ENCODE measurements around the gene CDK5R2. TPM values are rescaled to one million over a fixed set of nuclear protein-coding genes. Genes with fewer than 3 reads are reported as not detected.
"Not testable (repeated sequence)": the region's sequence is repeated elsewhere in the genome, so short reads cannot be mapped to it uniquely, and the experiment has no call there.

CDK5R2 gene
- not detected for total RNA-seq
- long read RNA-seq, donor 1, result 0 reads
- long read RNA-seq, donor 2, result 0 reads

DNA sequence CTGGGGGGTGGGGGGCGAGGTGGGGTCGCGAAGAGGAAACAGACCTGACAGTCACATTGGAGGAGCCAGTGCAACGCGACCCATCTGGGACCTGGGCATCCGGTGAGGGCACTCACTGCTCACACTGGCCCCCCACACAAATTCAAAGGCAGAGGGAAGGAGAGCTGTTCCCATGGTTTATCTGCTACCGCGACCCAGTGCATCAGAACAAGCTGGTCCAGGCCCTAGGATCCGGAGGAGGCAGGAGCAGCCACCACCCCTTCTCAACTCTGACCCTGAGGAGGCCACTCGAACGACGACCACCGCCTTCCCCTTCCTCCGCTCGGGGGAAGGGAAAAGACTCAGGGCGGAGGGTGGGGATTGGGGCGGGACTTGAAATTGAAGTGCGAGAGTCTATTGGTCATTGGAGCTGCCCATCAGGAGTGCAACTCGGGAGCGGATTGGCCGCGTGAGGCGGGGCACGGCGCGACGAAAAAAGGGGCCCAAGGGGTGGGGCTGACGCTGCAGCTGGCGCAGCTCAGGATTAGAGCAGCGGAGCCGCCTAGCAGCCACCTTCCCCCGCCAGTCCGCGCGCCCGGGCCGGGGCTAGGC, at the start of gene CDK5R2:
TSS of gene CDK5R2 (plus strand) at position 526 of the 591 bp plus-strand sequence. CDS start 155 bp downstream, outside the sequence.
- intact Hi-C loops (cut with DNase I), result no loop called here
- DNase-seq (ENCODE audit: low spot score), result peak; percentile 86

GRCh38 chr2:218910741-218911140, 48.7 kb upstream of the CDK5R2 start:
- DNase-seq (ENCODE audit: low spot score), result no peak
- intact Hi-C loops (cut with DNase I), result no loop called here

DNA sequence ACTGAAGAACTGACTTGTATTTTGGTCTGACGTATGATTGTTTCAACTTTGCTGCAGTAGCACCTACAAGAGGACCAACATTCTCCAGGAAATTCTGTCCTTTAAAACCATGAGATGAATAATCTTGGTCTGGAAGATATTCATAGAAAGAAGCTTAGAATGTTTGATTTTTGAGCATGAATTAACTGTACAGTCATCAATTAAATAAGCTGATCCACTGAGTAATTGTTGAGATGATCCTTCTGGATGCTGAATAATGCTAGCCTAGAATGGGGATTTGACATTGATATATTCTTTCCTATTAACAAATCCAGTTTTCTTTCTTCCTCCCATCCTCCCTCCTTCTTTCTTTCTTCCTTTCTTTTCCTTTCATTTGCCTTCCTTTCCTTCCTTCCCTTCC, 39.0 kb upstream of the CDK5R2 start:
- intact Hi-C loops (cut with DNase I), result no loop called here
- no peak for DNase-seq (ENCODE audit: low spot score)

GRCh38 chr2:218924757-218925156, 34.7 kb upstream of the CDK5R2 start:
- intact Hi-C loops (cut with DNase I), result no loop called here
- no peak for DNase-seq (ENCODE audit: low spot score)

DNA sequence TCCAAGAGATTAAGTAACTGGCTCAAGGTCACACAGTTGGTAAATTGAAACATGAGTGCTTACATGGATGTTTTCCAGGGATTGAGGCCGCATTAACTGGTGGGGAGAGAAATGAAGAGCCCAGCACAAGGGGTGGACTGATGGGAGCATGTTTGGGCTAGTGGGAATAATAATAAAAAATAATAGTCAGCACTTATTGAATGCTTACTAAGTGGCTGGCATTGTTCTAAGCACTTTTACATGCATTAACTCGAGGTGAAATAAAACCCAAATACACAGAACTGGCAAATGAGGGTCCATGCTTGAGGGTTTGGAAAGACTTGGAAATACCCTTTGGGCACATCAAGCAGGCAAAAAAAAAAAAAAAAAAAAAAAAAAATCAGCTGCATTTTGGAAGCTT, 34.0 kb upstream of the CDK5R2 start:
- intact Hi-C loops (cut with DNase I), result no loop called here
- no peak for DNase-seq (ENCODE audit: low spot score)

DNA sequence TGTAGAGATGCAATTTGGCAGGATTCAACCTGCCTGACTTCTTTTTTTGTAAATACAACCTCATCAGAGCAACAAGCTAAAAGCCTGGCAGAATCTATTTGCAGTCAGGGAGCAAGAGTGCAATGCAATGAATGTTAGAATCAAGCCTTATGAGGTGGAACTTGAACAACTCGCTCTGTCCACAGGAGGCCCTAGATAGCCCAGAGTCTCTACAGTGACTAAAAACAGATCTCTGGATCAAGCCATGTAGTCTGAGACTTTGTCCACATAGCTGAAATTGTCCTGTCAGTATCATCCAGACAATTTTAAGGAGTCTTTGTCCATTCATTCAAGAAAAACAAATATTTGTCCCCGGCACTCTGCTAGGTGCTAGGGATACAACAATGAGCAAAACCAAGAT, 32.0 kb upstream of the CDK5R2 start:
- intact Hi-C loops (cut with DNase I), result loop anchor here in 1 of 2 donors (2.0 kb wide), 1 partner anchor 55 kb away; no protein-coding TSS in a partner anchor
- no peak for DNase-seq (ENCODE audit: low spot score)

- DNase-seq (ENCODE audit: low spot score), result no peak
- intact Hi-C loops (cut with DNase I), result loop anchor here in 1 of 2 donors (2.0 kb wide), 1 partner anchor 55 kb away; no protein-coding TSS in a partner anchor
Measured at GRCh38 chr2:218927876-218928275, 31.6 kb upstream of the CDK5R2 start.

GRCh38 chr2:218930488-218930887, 29.0 kb upstream of the CDK5R2 start:
- intact Hi-C loops (cut with DNase I); DNase-seq (ENCODE audit: low spot score): not testable (repeated sequence)

DNA sequence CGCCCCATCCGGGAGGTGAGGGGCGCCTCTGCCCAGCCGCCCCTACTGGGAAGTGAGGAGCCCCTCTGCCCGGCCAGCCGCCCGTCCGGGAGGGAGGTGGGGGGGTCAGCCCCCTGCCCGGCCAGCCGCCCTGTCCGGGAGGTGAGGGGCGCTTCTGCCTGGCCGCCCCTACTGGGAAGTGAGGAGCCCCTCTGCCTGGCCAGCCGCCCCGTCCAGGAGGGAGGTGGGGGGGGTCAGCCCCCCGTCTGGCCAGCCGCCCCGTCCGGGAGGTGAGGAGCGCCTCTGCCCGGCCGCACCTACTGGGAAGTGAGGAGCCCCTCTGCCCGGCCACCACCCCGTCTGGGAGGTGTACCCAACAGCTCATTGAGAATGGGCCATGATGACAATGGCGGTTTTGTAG, 27.7 kb upstream of the CDK5R2 start:
- DNase-seq (ENCODE audit: low spot score); intact Hi-C loops (cut with DNase I): not testable (repeated sequence)

- no peak for DNase-seq (ENCODE audit: low spot score)
Measured at GRCh38 chr2:218944759-218945404, 14.6 kb upstream of the CDK5R2 start.

GRCh38 chr2:218946621-218947020, 12.8 kb upstream of the CDK5R2 start:
- intact Hi-C loops (cut with DNase I), result no loop called here
- DNase-seq (ENCODE audit: low spot score), result no peak

More at GRCh38 chr2:218944759-218945404, 14.6 kb upstream of the CDK5R2 start:
- intact Hi-C loops (cut with DNase I), result no loop called here

DNA sequence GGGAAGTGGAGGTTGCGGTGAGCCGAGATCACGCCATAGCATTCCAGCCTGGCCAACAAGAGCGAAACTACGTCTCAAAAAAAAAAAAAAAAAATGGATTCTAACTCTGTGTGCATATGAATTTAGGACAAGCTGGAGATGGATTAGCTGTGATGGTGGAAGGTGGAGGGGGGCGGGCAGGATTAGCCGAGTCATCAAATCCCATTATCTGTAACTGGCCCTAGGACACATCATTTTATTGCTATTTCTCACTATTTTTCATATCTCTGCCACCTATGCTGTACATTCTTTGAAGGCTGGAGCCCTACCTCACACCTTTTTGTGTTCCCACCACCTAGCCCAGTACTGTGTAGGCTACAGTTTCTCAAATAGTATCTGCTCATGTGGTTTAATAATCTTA, 7.3 kb upstream of the CDK5R2 start:
- no peak for DNase-seq (ENCODE audit: low spot score)
- intact Hi-C loops (cut with DNase I), result loop anchor here in 1 of 2 donors (2.0 kb wide), 1 partner anchor 21 kb away; no protein-coding TSS in a partner anchor

- intact Hi-C loops (cut with DNase I), result loop anchor here in 1 of 2 donors (2.0 kb wide), 1 partner anchor 19 kb away; no protein-coding TSS in a partner anchor
Measured at GRCh38 chr2:218953366-218953954, 6.0 kb upstream of the CDK5R2 start.

DNA sequence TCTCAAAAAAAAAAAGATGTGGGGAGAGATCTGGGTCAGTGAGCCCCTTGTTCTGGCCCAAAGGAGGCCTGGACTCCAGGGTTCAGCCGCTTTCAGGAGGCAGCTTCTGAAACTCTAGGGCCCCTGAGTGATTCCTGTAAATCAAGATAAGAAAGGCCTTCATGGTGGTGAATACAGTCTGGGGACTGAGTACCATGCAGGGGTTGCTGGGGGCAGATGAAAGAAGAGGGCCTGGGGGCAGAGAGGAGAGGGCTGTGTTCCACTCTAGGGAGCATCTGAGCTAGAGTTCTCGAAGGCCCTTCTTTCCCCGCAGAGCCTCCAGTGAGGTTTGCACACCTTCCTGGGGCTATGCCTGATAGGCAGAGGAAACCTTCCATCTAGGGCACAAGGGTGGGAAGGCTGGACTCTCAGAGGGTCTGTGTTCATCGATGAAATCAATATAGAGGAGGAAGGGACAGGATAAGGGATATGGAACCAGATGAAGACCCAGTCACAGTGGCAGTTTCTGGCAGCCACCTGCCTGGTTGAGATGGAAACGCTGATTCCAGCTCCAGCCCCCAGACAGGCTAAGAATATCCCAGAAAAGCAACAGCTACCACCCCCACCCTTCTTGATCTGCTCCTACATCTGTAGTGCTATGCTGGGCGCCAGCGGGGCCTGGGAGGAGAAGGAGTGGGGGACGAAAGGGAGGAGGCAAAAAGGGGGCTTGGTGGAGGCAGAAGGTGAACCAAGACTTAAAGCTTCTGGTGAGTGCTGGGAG, 4.7 kb upstream of the CDK5R2 start:
- DNase-seq (ENCODE audit: low spot score), result no peak

More at GRCh38 chr2:218953366-218953954, 6.0 kb upstream of the CDK5R2 start:
- no peak for DNase-seq (ENCODE audit: low spot score)

GRCh38 chr2:218956039-218956438, 3.4 kb upstream of the CDK5R2 start:
- no peak for DNase-seq (ENCODE audit: low spot score)
- intact Hi-C loops (cut with DNase I), result no loop called here

More for the DNA sequence above, 4.7 kb upstream of the CDK5R2 start:
- intact Hi-C loops (cut with DNase I), result no loop called here

- DNase-seq (ENCODE audit: low spot score), result no peak
Measured at GRCh38 chr2:218957671-218958070, 1.8 kb upstream of the CDK5R2 start.

GRCh38 chr2:218958276-218958675, 1.2 kb upstream of the CDK5R2 start:
- DNase-seq (ENCODE audit: low spot score), result no peak

More at GRCh38 chr2:218957671-218958070, 1.8 kb upstream of the CDK5R2 start:
- intact Hi-C loops (cut with DNase I), result no loop called here

GRCh38 chr2:218959761-218960308, 369 bp downstream of the CDK5R2 start:
- intact Hi-C loops (cut with DNase I), result no loop called here
- no peak for DNase-seq (ENCODE audit: low spot score)

More at GRCh38 chr2:218958276-218958675, 1.2 kb upstream of the CDK5R2 start:
- intact Hi-C loops (cut with DNase I), result no loop called here

Data from posterior vena cava (tissue), 2 donors.